NOMO-1 treated with dmso at 0.1 percent for 144 hours (cell line): ENCODE results near the gene CFHR1.
"Not testable (repeated sequence)": the region's sequence is repeated elsewhere in the genome, so short reads cannot be mapped to it uniquely, and the experiment has no call there.

Experiments used
- DNase-seq: peaks from one replicate; lab custom pipeline; 2025; ENCODE audit not compliant: unreplicated experiment; lab: John Stamatoyannopoulos, UW

CFHR1 gene

GRCh38 chr1:196819531-196819930 is at the start of gene CFHR1:
Gene CFHR1 (plus strand): TSS chr1:196819731. CDS start chr1:196819845, 114 bp downstream.
- DNase-seq: not testable (repeated sequence)

GRCh38 chr1:196769823-196770222 is 49.7 kb upstream of the CFHR1 start:
- not testable (repeated sequence) for DNase-seq

- no peak for DNase-seq
Observed at GRCh38 chr1:196773713-196774112, 45.8 kb upstream of the CFHR1 start.

GRCh38 chr1:196774175-196774574 is 45.4 kb upstream of the CFHR1 start:
- DNase-seq: no peak

- DNase-seq: no peak
Observed at GRCh38 chr1:196774603-196775002, 44.9 kb upstream of the CFHR1 start, which contains the start of gene CFHR3. Gene CFHR3 (plus strand): TSS chr1:196774840. CDS start chr1:196774887, 47 bp downstream.

- no peak for DNase-seq
Observed at GRCh38 chr1:196777603-196778002, 41.9 kb upstream of the CFHR1 start.

- DNase-seq: no peak
Observed at GRCh38 chr1:196779093-196779492, 40.4 kb upstream of the CFHR1 start.

- DNase-seq: not testable (repeated sequence)
Observed at GRCh38 chr1:196791252-196791651, 28.3 kb upstream of the CFHR1 start.

GRCh38 chr1:196794103-196794502 is 25.4 kb upstream of the CFHR1 start:
- not testable (repeated sequence) for DNase-seq

- no peak for DNase-seq
Observed at GRCh38 chr1:196797891-196798290, 21.6 kb upstream of the CFHR1 start.

- not testable (repeated sequence) for DNase-seq
Observed at GRCh38 chr1:196801920-196802319, 17.6 kb upstream of the CFHR1 start.

GRCh38 chr1:196808529-196809235 is 10.8 kb upstream of the CFHR1 start:
- no peak for DNase-seq

- DNase-seq: not testable (repeated sequence)
Observed at GRCh38 chr1:196817442-196817841, 2.1 kb upstream of the CFHR1 start.

GRCh38 chr1:196827860-196828259 is 8.3 kb downstream of the CFHR1 start:
- not testable (repeated sequence) for DNase-seq

GRCh38 chr1:196849613-196850492 is 30.3 kb downstream of the CFHR1 start:
- DNase-seq: not testable (repeated sequence)

- DNase-seq: no peak
Observed at GRCh38 chr1:196856053-196856452, 36.5 kb downstream of the CFHR1 start.

- no peak for DNase-seq
Observed at GRCh38 chr1:196857188-196857587, 37.7 kb downstream of the CFHR1 start.

GRCh38 chr1:196858811-196859210 is 39.3 kb downstream of the CFHR1 start:
- DNase-seq: no peak

GRCh38 chr1:196860323-196860884 is 40.9 kb downstream of the CFHR1 start:
- no peak for DNase-seq

- DNase-seq: no peak
Observed at GRCh38 chr1:196861429-196861828, 41.9 kb downstream of the CFHR1 start.

- no peak for DNase-seq
Observed at GRCh38 chr1:196866974-196867373, 47.4 kb downstream of the CFHR1 start.

- no peak for DNase-seq
Observed at GRCh38 chr1:196873385-196873784, 53.9 kb downstream of the CFHR1 start.
